GM10266 (cell line): ENCODE data around the gene EBF4.
A peak's percentile ranks its signal among the peaks of the same experiment; 100 is the strongest.

Source experiments
- DNase-seq: peaks from one replicate; pipeline ENCODE4 v3.0.0; 2012; ENCODE audit errors: extremely low spot score
- CTCF ChIP-seq: IDR thresholded peaks from 2 replicates; pipeline ENCODE4 v1.5.1; 2012; ENCODE audit warnings: mild to moderate bottlenecking, low read depth; ENCODE audit not compliant: control insufficient read depth, insufficient read depth; ENCODE audit errors: missing control alignments

The EBF4 gene

GRCh38 chr20:2658414-2659354, 33.9 kb upstream of the EBF4 start:
- no peak for TF ChIP-seq CTCF
- no peak for DNase-seq

GRCh38 chr20:2659547-2659946, 33.0 kb upstream of the EBF4 start:
- TF ChIP-seq CTCF: no peak
- no peak for DNase-seq

GRCh38 chr20:2663364-2663886, 29.2 kb upstream of the EBF4 start:
- DNase-seq: no peak
- no peak for TF ChIP-seq CTCF

- DNase-seq: peak; percentile 87
- TF ChIP-seq CTCF: no peak
Measured at GRCh38 chr20:2663887-2664719, 28.5 kb upstream of the EBF4 start, which contains the start of gene IDH3B. Gene IDH3B, minus strand, starts transcription at chr20:2664216. Its CDS starts 28 bp downstream, at chr20:2664188.

- peak; percentile 10 for TF ChIP-seq CTCF
- no peak for DNase-seq
Measured at GRCh38 chr20:2671977-2672376, 20.6 kb upstream of the EBF4 start.

GRCh38 chr20:2672446-2672845, 20.1 kb upstream of the EBF4 start:
- no peak for TF ChIP-seq CTCF
- no peak for DNase-seq

GRCh38 chr20:2673453-2673852, 19.1 kb upstream of the EBF4 start:
- DNase-seq: no peak
- TF ChIP-seq CTCF: no peak
